SK-N-DZ (cell line): ENCODE measurements around the gene POM121C.
"Not testable (repeated sequence)": the region's sequence is repeated elsewhere in the genome, so short reads cannot be mapped to it uniquely, and the experiment has no call there.

Experiments
- DNase-seq: peaks from one replicate; pipeline ENCODE4 v3.0.0-alpha.2; 2015; ENCODE audit warnings: low spot score
- small RNA-seq, 2 experiments: library from RNA; depleted of rRNA; stranded (forward); fragments of <200 nt; gene quantifications; one replicate each; pipeline ENCODE3, GENCODE V24; 2014

The POM121C gene

GRCh38 chr7:75397865-75398264 is 88.2 kb downstream of the POM121C start:
- not testable (repeated sequence) for DNase-seq

GRCh38 chr7:75395329-75395728 is 90.8 kb downstream of the POM121C start, which contains the start of gene TRIM73:
Gene TRIM73, plus strand, starts transcription at chr7:75395629. Its CDS starts 3,305 bp downstream, at chr7:75398934.
- not testable (repeated sequence) for DNase-seq

GRCh38 chr7:75393194-75393593 is 92.9 kb downstream of the POM121C start:
- DNase-seq, result not testable (repeated sequence)

- not testable (repeated sequence) for DNase-seq
Observed at GRCh38 chr7:75374519-75375317, 111.4 kb downstream of the POM121C start.

GRCh38 chr7:75374144-75374518 is 112.0 kb downstream of the POM121C start:
- DNase-seq, result not testable (repeated sequence)

- DNase-seq, result not testable (repeated sequence)
Observed at GRCh38 chr7:75367313-75367712, 118.8 kb downstream of the POM121C start.

Small RNAs within 50 kb of the gene (small RNA-seq; reads per million reads assigned to genes)
- 0 reads per million in 2 experiments for gene AC211429.1
- 0 reads per million in 2 experiments for gene RF00019
